PC-9 (cell line): ENCODE results near the gene SCAP. TPM values are rescaled to one million over a fixed set of nuclear protein-coding genes. Genes with fewer than 3 reads are reported as not detected.

Source experiments
- BruUV-seq: library from RNA; stranded (reverse); fragments of 400-500 nt; replicated peaks from 2 replicates; lab custom pipeline; 2021; lab: Mats Ljungman, UMichigan
- CTCF ChIA-PET: fragments of 300-600 bp; sonication (Branson Sonifier 250); formaldehyde crosslinking; loops from one replicate; lab custom pipeline; 2022; ENCODE audit warnings: antibody characterized with exemption; lab: Charles Lee
- POLR2A ChIA-PET: fragments of 300-600 bp; sonication (Branson Sonifier 250); formaldehyde crosslinking; loops from one replicate; lab custom pipeline; 2022; ENCODE audit warnings: antibody characterized with exemption; ENCODE audit not compliant: unreplicated experiment; lab: Charles Lee
- DNase-seq, 2 experiments: peaks; one replicate each; pipeline versions ENCODE4 v3.0.0 to v3.0.0-alpha.2; 2015 to 2022; ENCODE audit warnings: mixed read lengths in 1 of 2
- H2AFZ ChIP-seq: fragments of 200-600 bp; sonication (generic); 2 replicates; pipeline ENCODE4 v1.8.1; 2017; ENCODE audit warnings: antibody characterized with exemption
- H3F3A ChIP-seq: fragments of 200-600 bp; sonication (generic); 2 replicates; pipeline ENCODE4 v1.8.1; 2017; ENCODE audit warnings: antibody characterized with exemption, mild to moderate bottlenecking, low read depth; ENCODE audit not compliant: insufficient read depth
- H3K27ac ChIP-seq: fragments of 200-600 bp; sonication (generic); 2 replicates; pipeline ENCODE4 v1.6.1; 2016; ENCODE audit warnings: mixed run types
- H3K27me3 ChIP-seq: fragments of 200-600 bp; sonication (generic); 2 replicates; pipeline ENCODE4 v1.6.1; 2016; ENCODE audit warnings: low read depth, mixed run types; ENCODE audit not compliant: insufficient read depth
- H3K36me3 ChIP-seq: fragments of 200-600 bp; sonication (generic); 2 replicates; pipeline ENCODE4 v1.6.1; 2016; ENCODE audit warnings: low read depth, mixed run types
- H3K4me1 ChIP-seq: fragments of 200-600 bp; sonication (generic); replicated peaks from 2 replicates; pipeline ENCODE4 v1.6.1; 2016; ENCODE audit warnings: mixed run types; ENCODE audit not compliant: insufficient read depth
- H3K4me2 ChIP-seq: fragments of 200-600 bp; sonication (generic); 2 replicates; pipeline ENCODE4 v1.6.1; 2017; ENCODE audit warnings: mixed run types
- H3K4me3 ChIP-seq: fragments of 200-600 bp; sonication (generic); 2 replicates; pipeline ENCODE4 v1.6.1; 2016; ENCODE audit warnings: mixed run types
- H3K79me2 ChIP-seq: fragments of 200-600 bp; sonication (generic); 2 replicates; pipeline ENCODE4 v1.6.1; 2017; ENCODE audit warnings: low read depth, mixed run types
- H3K9me2 ChIP-seq: fragments of 200-600 bp; sonication (generic); 2 replicates; pipeline ENCODE4 v1.8.1; 2017; ENCODE audit warnings: mild to moderate bottlenecking; ENCODE audit not compliant: insufficient read depth
- H3K9me3 ChIP-seq: fragments of 200-600 bp; sonication (generic); 2 replicates; pipeline ENCODE4 v1.8.1; 2016; ENCODE audit warnings: low read depth; ENCODE audit not compliant: insufficient read depth
- H4K20me1 ChIP-seq: fragments of 200-600 bp; sonication (generic); 2 replicates; pipeline ENCODE4 v1.8.1; 2017; ENCODE audit not compliant: insufficient read depth
- CTCF ChIP-seq: fragments of 200-600 bp; sonication (generic); conservative IDR thresholded peaks from 2 replicates; pipeline ENCODE4 v1.6.1; 2017; ENCODE audit warnings: mixed run types, antibody characterized with exemption, mild to moderate bottlenecking, moderate library complexity
- EZH2 ChIP-seq: fragments of 200-600 bp; sonication (generic); IDR thresholded peaks from 2 replicates; pipeline ENCODE4 v1.8.0; 2017; ENCODE audit warnings: antibody characterized with exemption, low read depth
- intact Hi-C: fragments of 100-400 bp; cut with micrococcal nuclease; formaldehyde crosslinking; loops from one replicate; pipeline ENCODE4 v1.10.0; 2022; ENCODE audit not compliant: unreplicated experiment
- total RNA-seq: library from RNA; stranded (reverse); gene quantifications from 2 replicates; pipeline ENCODE4 v1.2.3, GENCODE V29; 2021

Gene SCAP
- total RNA-seq, 1 experiment from 2014 or later = 71.5 TPM

- no TSS peak for BruUV-seq
- H3K27ac ChIP-seq = no peak overlapping the region
- H3K4me3 ChIP-seq = no peak overlapping the region
- no peaks in the 10 kb centered on the region for H3K9me3 ChIP-seq
- H3K27me3 ChIP-seq = no peaks in the 10 kb centered on the region
- H3K79me2 ChIP-seq = no peaks in the 10 kb centered on the region
- no peak for DNase-seq
- POLR2A ChIA-PET = no interaction called here
- H3K9me2 ChIP-seq = no peaks in the 10 kb centered on the region
- TF ChIP-seq EZH2 = no peak
- TF ChIP-seq CTCF = no peak
- CTCF ChIA-PET = no interaction called here
- intact Hi-C loops = no loop called here
- H4K20me1 ChIP-seq = peaks cover 3% of the 10 kb centered on the region; the same call in 1 of the 2 replicates
- H3K36me3 ChIP-seq = no peaks in the 10 kb centered on the region
- no peaks in the 10 kb centered on the region for H3F3A ChIP-seq
- H2AFZ ChIP-seq = no peak overlapping the region
- H3K4me1 ChIP-seq = no peaks in the 10 kb centered on the region
- no peak overlapping the region for H3K4me2 ChIP-seq
Measured at GRCh38 chr3:47503033-47503432, 27.3 kb upstream of the SCAP start.

- DNase-seq = no peak
- Histone ChIP-seq H3F3A (no peaks in the 10 kb centered on the region), H3K27ac (no peak overlapping the region), H3K36me3 (no peaks in the 10 kb centered on the region), H2AFZ (no peak overlapping the region), H3K4me1 (no peaks in the 10 kb centered on the region), H3K4me3 (no peak overlapping the region), H3K4me2 (no peak overlapping the region), H4K20me1 (peaks cover 3% of the 10 kb centered on the region; the same call in 1 of the 2 replicates), H3K27me3 (no peaks in the 10 kb centered on the region), H3K79me2 (no peaks in the 10 kb centered on the region), H3K9me3 (no peaks in the 10 kb centered on the region), H3K9me2 (no peaks in the 10 kb centered on the region)
- ChIA-PET POLR2A (no interaction called here), CTCF (no interaction called here)
- intact Hi-C loops = no loop called here
- no TSS peak for BruUV-seq
- TF ChIP-seq CTCF (no peak), EZH2 (no peak)
Measured at GRCh38 chr3:47496892-47497291, 21.2 kb upstream of the SCAP start.

GRCh38 chr3:47495886-47496285 is 20.1 kb upstream of the SCAP start:
- no TSS peak for BruUV-seq
- CTCF ChIA-PET = no interaction called here

More at GRCh38 chr3:47495886-47496285, 20.1 kb upstream of the SCAP start:
- peaks cover 3% of the 10 kb centered on the region; the same call in 1 of the 2 replicates for H4K20me1 ChIP-seq
- POLR2A ChIA-PET = no interaction called here
- H3K9me3 ChIP-seq = no peaks in the 10 kb centered on the region
- H3K4me1 ChIP-seq = no peaks in the 10 kb centered on the region
- no peak overlapping the region for H3K27ac ChIP-seq
- intact Hi-C loops = no loop called here
- TF ChIP-seq CTCF (no peak), EZH2 (no peak)
- no peaks in the 10 kb centered on the region for H3K36me3 ChIP-seq
- H3K9me2 ChIP-seq = no peaks in the 10 kb centered on the region
- H2AFZ ChIP-seq = no peak overlapping the region
- no peak overlapping the region for H3K4me2 ChIP-seq
- H3K4me3 ChIP-seq = no peak overlapping the region
- no peaks in the 10 kb centered on the region for H3F3A ChIP-seq
- no peaks in the 10 kb centered on the region for H3K79me2 ChIP-seq
- DNase-seq = no peak
- no peaks in the 10 kb centered on the region for H3K27me3 ChIP-seq
